HepG2 (cell line): Measurements from ENCODE around the gene DENND1C.

Source experiments
- FLYWCH1 ChIP-seq: sonication (generic); formaldehyde crosslinking; IDR thresholded peaks from 2 replicates; pipeline ENCODE4 v1.8.1; 2023; ENCODE audit warnings: mild to moderate bottlenecking, missing genetic modification reagents
- NFE2L1 ChIP-seq: sonication (generic); formaldehyde crosslinking; IDR thresholded peaks from 2 replicates; pipeline ENCODE4 v1.4.0; 2020; ENCODE audit warnings: missing genetic modification reagents, mild to moderate bottlenecking, borderline replicate concordance
- NFKB2 ChIP-seq: sonication (generic); formaldehyde crosslinking; IDR thresholded peaks from 2 replicates; pipeline ENCODE4 v1.4.0; 2020; ENCODE audit warnings: missing genetic modification reagents, borderline replicate concordance
- POLR2A ChIP-seq, 2 experiments: IDR thresholded peaks; 2 replicates each; pipeline ENCODE4 v1.6.1; 2011; ENCODE audit warnings: low read depth in 2 of 2, low read length in 2 of 2, mild to moderate bottlenecking in 1 of 2, moderate library complexity in 1 of 2; ENCODE audit not compliant: insufficient read depth in 1 of 2
- RFX5 ChIP-seq: IDR thresholded peaks from 2 replicates; pipeline ENCODE4 v1.6.1; 2011; ENCODE audit warnings: low read depth, low read length, improper control_type of control experiment
- SIN3A ChIP-seq: IDR thresholded peaks from 2 replicates; pipeline ENCODE4 v1.6.1; 2011; ENCODE audit warnings: low read depth, mild to moderate bottlenecking, control low read depth, low read length, borderline replicate concordance
- SP1 ChIP-seq, 2 experiments: fragments of 450-650 bp in 1 of 2; sonication (generic) in 1 of 2; formaldehyde crosslinking in 1 of 2; IDR thresholded peaks; 2 replicates each; pipeline versions ENCODE4 v1.4.0 to v1.6.1; 2016 to 2020; ENCODE audit warnings: missing genetic modification reagents in 1 of 2
- STAG1 ChIP-seq: sonication (generic); formaldehyde crosslinking; IDR thresholded peaks from 2 replicates; pipeline ENCODE4 v1.4.0; 2020; ENCODE audit warnings: missing genetic modification reagents
- ZBTB8A ChIP-seq: sonication (generic); formaldehyde crosslinking; IDR thresholded peaks from 2 replicates; pipeline ENCODE4 v1.4.0; 2020; ENCODE audit warnings: mild to moderate bottlenecking, low read depth, missing genetic modification reagents, borderline replicate concordance
- ZFP62 ChIP-seq: sonication (generic); formaldehyde crosslinking; IDR thresholded peaks from 2 replicates; pipeline ENCODE4 v1.4.0; 2020; ENCODE audit warnings: missing genetic modification reagents
- TF ChIP-seq, protein P1 (sequence below): sonication (generic); formaldehyde crosslinking; IDR thresholded peaks from 2 replicates; pipeline ENCODE4 v1.5.0; 2020; ENCODE audit warnings: mild to moderate bottlenecking, missing genetic modification reagents, moderate library complexity
- TF ChIP-seq, protein P2 (sequence below): sonication (generic); formaldehyde crosslinking; IDR thresholded peaks from 2 replicates; pipeline ENCODE4 v1.5.0; 2020; ENCODE audit warnings: missing genetic modification reagents
- TF ChIP-seq, protein P3 (sequence below): sonication (generic); formaldehyde crosslinking; IDR thresholded peaks from 2 replicates; pipeline ENCODE4 v1.4.0; 2020; ENCODE audit warnings: missing genetic modification reagents
- TF ChIP-seq, protein P4 (sequence below): sonication (generic); formaldehyde crosslinking; IDR thresholded peaks from 2 replicates; pipeline ENCODE4 v1.4.0; 2020; ENCODE audit warnings: missing genetic modification reagents, borderline replicate concordance

DNA sequence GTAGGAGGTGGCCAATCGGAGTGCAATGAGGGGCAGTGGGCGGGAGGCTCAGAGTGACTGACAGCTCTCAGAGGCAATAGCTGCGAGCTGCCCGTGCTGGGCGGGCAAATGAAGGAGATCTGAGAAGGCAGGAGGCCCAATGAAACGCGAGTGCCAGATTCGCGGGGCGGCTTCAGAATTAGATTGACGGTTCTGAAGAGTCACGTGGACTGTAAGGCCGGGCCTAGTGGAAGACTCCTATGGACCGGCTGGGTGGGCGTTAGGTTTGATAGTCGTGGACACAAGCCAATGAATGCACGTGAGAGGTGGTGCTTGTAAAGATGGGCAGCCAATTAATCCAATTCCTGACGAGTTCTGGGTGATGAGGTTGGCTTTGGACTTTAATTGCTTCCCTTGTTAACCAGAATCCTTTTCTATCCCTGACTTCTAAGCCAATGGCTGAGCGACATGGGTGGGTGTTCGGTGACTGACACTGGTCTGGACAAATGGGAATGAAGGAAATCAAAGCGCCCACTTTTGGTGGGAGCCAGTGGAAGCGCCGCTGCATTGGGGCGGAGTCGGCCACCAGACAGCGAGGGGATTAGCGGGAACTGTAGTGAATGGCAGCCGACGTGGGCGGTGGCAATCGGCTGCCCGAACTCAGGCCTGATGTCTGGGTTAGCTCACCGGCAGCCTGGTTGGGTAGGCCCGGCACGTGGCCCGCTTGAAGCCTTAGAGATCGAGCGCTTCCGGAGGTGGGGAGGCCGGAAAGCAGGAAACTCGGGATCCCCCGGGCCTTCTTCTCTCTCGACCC, 56.5 kb downstream of the DENND1C start:
- TF ChIP-seq RFX5 (no peak; the same call in 1 of the 2 replicates), ZFP62 (CRISPR knock-in tag) (no peak), FLYWCH1 (CRISPR knock-in tag) (no peak), STAG1 (no peak), SIN3A (no peak), NFKB2 (CRISPR knock-in tag) (peak; percentile 45; the same call in 1 of the 2 replicates), NFE2L1 (no peak), SP1 (IDR thresholded peaks at IDR 0.05) (no peak), SP1 (CRISPR knock-in tag; IDR thresholded peaks at IDR 0.05) (peak; percentile 83), ZBTB8A (no peak), POLR2A (IDR thresholded peaks at IDR 0.05; ENCODE audit: insufficient read depth in 1 of 2, low read depth in 2 of 2, low read length in 2 of 2) (no peak)
- TF ChIP-seq, protein P1, sequence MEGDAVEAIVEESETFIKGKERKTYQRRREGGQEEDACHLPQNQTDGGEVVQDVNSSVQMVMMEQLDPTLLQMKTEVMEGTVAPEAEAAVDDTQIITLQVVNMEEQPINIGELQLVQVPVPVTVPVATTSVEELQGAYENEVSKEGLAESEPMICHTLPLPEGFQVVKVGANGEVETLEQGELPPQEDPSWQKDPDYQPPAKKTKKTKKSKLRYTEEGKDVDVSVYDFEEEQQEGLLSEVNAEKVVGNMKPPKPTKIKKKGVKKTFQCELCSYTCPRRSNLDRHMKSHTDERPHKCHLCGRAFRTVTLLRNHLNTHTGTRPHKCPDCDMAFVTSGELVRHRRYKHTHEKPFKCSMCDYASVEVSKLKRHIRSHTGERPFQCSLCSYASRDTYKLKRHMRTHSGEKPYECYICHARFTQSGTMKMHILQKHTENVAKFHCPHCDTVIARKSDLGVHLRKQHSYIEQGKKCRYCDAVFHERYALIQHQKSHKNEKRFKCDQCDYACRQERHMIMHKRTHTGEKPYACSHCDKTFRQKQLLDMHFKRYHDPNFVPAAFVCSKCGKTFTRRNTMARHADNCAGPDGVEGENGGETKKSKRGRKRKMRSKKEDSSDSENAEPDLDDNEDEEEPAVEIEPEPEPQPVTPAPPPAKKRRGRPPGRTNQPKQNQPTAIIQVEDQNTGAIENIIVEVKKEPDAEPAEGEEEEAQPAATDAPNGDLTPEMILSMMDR (CRISPR knock-in tag), result 0 out of 2 replicates have a peak, but pooled peaks have one; percentile 3
- TF ChIP-seq, protein P2, sequence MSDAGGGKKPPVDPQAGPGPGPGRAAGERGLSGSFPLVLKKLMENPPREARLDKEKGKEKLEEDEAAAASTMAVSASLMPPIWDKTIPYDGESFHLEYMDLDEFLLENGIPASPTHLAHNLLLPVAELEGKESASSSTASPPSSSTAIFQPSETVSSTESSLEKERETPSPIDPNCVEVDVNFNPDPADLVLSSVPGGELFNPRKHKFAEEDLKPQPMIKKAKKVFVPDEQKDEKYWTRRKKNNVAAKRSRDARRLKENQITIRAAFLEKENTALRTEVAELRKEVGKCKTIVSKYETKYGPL (CRISPR knock-in tag), result no peak
- TF ChIP-seq, protein P3, sequence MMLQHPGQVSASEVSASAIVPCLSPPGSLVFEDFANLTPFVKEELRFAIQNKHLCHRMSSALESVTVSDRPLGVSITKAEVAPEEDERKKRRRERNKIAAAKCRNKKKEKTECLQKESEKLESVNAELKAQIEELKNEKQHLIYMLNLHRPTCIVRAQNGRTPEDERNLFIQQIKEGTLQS (CRISPR knock-in tag), result no peak
- TF ChIP-seq, protein P4, sequence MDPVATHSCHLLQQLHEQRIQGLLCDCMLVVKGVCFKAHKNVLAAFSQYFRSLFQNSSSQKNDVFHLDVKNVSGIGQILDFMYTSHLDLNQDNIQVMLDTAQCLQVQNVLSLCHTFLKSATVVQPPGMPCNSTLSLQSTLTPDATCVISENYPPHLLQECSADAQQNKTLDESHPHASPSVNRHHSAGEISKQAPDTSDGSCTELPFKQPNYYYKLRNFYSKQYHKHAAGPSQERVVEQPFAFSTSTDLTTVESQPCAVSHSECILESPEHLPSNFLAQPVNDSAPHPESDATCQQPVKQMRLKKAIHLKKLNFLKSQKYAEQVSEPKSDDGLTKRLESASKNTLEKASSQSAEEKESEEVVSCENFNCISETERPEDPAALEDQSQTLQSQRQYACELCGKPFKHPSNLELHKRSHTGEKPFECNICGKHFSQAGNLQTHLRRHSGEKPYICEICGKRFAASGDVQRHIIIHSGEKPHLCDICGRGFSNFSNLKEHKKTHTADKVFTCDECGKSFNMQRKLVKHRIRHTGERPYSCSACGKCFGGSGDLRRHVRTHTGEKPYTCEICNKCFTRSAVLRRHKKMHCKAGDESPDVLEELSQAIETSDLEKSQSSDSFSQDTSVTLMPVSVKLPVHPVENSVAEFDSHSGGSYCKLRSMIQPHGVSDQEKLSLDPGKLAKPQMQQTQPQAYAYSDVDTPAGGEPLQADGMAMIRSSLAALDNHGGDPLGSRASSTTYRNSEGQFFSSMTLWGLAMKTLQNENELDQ (CRISPR knock-in tag), result no peak
